ENCODE results near the gene GJD3.

Gene GJD3

DNA sequence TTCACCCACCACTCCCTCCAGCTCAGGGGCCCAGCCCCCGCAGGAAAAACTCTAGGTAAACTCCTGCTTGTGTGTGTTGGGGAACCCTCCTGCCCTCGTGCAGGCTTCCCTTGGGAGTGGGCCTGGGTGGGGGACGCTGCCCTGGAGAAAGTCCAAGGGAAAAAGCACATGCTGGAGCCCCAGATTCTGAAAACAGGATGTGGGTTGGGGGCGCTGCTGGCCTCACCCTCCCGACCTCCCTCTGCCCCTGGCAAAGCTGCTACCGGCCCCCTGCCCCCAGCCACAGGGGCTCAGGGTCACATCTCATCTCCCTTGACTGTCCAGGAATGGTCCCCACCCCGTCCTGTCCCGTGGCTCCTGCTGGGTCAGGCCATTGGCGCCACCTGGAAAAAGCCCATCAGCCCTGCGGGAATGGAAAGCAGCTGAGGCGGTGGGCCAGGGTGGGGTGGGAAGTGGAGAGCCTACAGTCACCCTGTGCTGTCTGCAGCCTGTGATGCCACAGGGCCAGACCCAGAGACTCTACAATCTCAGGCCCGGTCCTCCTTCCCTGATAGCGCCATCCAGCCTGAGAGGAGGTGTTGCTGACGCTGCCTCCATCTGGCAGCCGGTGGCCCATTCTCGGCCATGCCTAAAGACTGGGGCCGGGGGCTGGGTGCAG is 2.5 kb upstream of the GJD3 start:
- DNase-seq: no peak

DNA sequence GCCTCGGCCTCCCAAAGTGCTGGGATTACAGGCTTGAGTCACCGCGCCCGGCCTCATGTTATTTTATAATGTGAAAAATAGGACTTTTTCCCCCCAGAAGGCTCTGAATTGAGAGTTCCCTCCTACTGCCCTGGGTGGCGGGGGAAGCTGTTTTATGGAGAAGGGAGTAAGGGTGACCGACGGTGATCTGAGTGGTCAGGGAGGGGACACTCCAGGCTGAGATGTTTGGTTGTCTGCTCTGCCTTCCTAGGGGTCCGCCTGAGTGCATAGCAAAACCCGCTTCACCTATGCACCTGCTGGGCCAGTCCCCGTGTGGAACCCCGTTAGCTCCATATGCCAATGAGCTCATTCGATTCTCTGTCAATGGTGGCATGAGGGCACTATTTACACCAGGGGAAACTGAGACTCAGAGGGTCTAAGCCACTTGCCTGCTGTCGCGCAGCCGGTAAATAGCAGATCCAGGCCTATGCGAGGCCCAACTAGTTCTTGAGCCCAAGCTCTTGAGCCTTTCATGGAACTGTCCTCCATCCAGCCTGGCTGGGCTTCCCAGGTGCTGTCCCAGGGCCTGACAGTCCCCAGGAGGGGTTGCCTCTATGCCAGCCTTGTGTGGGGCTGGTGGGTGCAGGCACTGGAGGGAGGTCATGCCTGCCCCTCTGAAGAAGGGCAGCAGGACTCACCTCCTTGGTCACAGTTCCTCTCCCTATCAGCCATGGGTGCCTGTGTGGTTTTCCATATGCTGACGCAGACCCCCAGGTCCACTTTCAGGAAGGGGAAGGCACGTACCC is 1.7 kb upstream of the GJD3 start:
- no peak for DNase-seq

DNA sequence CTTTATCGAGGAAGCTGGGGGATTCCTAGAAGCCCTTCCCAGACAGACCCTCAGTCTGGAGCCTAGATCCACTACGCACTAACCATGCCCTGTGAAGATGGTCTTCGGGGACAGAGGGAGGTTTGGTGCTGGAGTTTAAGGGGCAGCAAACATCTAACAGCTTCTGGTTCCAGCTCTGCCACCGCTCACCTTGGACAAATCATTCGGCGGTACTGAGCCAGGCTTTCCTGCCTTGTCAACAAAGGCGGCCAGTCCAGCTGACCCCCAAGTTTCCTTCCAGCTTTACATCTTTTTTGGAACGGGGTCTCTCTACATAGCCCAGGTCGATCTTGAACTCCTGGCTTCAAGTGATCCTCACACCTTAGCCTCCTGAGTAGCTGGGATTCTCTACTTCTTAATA is 369 bp upstream of the GJD3 start:
- DNase-seq: no peak

DNA sequence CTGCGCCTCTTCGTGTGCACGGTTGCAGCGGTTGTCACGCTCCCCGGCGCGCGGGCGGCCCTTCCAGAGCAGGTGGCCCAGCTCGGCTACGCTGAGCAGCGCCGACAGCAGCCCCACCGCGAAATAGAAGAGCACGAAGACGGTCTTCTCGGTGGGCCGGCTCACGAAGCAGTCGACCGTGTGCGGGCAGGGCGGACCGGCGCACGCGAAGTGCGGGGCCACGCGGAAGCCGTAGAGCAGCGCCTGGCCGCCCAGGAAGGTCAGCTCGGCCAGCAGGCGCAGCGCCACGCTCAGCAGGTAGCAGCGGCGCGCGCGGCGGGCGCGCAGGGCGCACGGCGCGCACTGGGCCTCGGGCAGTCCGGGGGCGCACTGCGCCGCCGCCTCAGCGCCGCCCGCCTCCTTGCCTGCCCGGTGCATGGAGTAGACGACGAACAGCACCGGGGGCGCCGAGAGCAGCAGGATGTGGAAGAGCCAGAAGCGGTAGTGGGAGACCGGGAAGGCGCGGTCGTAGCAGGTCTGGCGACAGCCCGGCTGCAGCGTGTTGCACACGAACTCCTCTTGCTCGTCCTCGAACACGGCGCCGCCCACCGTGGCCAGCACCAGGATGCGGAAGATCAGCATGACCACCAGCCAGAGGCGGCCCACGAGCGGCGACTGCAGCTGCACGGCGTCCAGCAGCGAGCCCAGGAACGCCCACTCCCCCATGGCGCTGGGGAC is 1.3 kb downstream of the GJD3 start:
- DNase-seq: no peak

DNA sequence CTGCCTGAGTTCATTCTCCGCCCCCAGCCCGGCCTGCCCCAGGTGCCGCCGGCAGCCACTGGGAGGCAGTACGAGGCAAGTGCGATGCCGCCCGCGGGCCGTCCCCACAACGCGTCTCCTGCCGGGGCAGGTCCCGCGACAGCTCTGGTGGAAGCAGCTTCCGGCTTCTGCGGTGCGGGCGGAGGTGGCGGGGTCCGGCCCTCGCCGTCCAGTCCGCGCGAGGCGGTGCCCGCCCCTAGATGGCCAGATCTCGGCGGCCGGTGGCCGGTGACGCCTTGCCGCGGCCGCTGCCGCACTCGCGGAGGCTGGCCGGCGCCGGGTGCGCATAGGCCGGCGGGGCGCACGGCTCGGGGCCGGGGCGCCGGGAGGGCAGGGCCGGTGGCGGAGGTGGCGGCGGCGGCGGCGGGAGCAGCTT is 1.8 kb downstream of the GJD3 start:
- DNase-seq: peak; percentile 48

DNA sequence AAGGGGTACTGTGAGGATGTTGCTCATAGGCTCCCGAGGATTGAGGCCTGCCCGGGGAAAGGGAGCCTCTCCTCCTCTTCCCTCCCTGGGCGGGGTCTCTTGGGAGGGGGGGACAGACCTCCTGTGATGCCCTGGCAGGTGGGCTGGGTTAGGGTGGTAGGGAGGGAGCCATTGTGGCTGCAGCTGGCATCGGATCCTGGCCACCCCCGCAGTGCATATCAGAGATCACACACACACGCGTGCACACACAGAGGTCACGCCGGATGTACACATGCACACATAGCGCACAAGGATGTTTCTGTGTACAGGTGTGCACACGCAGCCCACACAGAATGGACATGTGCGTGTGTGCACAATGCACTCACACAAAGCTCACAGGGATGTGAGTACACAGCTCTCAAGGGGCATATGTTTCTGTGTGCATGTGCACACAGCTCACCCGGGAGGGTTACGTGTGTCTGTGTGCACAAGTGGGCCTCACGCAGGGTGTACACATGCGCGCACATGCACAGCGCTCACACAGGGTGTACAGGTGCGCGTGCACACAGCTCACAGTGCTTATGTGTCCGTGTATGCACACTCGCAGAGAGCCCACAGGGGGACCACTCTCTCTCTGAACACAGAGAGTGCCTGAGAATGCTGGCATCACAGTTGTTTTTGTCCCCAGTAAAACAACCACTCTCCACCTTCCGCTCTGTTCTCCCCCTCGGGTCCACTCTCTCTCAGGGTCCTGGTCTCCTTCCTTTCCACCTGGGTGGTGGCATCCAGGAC is 2.4 kb downstream of the GJD3 start:
- DNase-seq: no peak

DNA sequence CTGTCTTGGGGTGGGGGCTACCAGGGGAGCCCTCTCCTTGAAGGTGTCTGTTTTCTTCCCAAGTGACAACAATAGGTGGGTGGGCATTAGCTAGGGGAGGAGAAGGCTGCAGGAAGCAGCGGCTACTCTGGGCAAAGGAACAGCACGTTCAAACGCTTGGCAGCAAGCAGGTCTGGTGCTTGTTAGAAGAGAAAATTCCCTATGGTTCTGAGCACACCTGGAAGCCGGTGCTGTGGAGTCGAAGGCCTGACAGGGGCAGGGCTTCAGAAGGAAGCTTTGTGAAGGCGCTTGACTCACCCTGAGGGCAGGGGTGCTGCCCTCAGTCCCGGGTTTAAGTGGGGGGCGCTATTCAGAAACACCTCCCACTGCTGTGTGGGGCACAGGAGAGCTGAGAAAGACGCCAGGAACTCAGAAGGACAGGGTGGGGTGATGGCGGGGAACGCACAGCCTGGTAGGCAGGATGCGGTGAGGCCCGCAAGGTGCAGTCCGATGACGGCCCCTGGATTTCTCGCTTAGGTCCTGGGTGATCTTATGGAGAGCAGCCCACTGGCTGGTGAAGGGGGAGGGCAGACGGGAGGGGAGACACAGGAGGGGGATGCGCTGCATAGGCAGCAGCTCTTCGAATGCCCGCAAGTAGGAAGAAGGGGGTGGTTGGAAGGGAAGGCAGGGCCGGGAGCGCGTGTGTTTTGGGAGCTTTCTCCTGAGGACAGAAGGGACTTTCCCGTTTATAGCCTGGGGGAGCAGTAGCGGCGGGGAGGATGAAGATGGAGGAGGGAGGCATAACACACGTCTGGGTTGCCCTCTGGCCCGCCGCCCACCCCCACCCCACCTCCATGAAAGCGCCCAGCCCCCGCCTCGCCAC is 3.2 kb downstream of the GJD3 start:
- DNase-seq: no peak

DNA sequence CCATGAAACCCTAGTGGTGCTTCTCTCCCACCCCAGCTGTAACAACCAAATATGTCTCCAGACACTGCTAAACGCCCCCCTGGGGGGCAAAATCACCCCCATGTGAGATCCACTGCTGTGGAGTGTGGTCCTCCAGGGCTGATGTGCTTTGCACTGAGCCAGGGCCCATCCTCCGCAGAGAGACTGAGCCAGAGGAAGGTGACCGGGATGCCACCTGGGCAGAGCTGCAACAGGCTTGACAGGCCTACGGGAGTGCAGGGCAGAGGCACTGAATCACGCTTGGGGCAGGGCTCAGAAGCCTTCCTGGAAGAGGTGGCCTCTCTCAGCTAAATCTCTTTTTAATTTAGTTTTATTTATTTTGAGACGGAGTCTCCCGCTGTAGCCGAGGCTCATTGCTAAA is 4.4 kb downstream of the GJD3 start:
- DNase-seq: no peak

DNA sequence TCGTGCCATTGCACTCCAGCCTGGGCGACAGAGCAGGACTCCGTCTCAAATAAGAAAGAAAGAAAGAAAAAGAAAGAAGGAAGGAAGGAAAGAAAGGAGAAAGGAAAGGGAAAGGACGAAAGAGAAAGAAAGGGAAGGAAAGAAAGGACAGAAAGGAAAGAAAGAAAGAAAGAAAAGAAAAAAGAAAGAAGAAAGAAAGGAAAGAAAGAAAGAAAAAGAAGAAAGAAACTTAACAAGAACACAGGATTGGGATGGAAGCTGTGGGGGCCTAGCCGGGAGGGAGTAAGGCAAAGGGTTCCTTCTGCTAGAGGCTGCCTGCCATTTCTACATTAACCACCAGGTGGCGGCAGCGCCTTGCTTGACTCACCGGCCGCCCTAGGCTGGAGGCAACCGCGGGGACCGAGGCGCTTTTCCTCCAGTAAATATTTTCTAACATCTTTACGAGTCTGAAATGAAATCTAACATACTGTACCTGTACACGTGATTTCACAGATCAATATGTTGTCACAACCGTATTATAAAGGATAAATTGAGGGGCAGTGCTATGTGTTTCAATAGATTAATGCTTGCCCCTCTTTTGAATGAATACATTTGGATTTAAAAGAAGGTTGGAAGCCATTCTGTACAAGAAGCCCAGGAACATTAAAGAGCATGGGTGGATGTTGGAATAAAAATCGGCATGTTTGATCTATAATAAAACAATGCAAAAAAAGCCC is 6.1 kb downstream of the GJD3 start:
- peak; percentile 58 for DNase-seq

DNA sequence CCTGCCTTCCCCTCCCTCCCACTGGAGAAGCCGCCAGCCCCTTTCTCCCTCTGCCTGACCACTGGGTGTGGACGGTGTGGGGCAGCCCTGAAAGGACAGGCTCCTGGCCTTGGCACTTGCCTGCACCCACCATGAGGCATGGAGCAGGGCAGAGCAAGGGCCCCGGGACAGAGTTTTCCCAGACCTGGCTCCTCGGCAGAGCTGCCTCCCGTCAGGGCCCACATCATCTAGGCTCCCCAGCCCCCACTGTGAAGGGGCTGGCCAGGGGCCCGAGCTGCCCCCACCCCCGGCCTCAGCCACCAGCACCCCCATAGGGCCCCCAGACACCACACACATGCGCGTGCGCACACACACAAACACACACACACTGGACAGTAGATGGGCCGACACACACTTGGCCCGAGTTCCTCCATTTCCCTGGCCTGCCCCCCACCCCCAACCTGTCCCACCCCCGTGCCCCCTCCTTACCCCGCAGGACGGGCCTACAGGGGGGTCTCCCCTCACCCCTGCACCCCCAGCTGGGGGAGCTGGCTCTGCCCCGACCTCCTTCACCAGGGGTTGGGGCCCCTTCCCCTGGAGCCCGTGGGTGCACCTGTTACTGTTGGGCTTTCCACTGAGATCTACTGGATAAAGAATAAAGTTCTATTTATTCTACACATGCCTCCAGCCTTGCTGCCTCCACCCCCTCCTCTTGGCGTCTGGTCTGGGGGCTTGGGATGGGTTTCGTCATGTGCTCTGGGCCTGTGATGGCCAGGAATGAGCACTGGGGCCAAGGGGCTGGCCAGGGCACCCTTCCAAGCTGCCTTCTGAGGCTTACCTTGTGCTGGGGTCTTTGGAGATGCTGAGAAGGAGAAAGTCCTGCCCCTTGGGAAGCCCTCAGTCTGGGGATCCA is 7.3 kb downstream of the GJD3 start:
- DNase-seq: no peak

DNA sequence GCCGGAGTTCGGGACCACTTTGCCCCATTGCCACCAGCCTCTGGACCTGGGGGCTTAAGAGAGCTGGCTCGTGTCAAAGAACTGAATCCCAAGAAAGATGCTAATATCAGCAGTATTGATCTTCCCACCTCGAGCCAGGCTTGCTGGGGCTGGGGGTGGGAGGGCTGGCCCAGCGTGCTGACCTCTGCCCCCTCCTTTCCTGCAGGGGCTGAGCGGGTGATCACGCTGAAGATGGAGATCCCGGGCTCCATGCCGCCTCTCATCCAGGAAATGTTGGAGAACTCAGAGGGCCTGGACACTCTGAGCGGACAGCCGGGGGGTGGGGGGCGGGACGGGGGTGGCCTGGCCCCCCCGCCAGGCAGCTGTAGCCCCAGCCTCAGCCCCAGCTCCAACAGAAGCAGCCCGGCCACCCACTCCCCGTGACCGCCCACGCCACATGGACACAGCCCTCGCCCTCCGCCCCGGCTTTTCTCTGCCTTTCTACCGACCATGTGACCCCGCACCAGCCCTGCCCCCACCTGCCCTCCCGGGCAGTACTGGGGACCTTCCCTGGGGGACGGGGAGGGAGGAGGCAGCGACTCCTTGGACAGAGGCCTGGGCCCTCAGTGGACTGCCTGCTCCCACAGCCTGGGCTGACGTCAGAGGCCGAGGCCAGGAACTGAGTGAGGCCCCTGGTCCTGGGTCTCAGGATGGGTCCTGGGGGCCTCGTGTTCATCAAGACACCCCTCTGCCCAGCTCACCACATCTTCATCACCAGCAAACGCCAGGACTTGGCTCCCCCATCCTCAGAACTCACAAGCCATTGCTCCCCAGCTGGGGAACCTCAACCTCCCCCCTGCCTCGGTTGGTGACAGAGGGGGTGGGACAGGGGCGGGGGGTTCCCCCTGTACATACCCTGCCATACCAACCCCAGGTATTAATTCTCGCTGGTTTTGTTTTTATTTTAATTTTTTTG is 8.5 kb downstream of the GJD3 start:
- DNase-seq: no peak

DNA sequence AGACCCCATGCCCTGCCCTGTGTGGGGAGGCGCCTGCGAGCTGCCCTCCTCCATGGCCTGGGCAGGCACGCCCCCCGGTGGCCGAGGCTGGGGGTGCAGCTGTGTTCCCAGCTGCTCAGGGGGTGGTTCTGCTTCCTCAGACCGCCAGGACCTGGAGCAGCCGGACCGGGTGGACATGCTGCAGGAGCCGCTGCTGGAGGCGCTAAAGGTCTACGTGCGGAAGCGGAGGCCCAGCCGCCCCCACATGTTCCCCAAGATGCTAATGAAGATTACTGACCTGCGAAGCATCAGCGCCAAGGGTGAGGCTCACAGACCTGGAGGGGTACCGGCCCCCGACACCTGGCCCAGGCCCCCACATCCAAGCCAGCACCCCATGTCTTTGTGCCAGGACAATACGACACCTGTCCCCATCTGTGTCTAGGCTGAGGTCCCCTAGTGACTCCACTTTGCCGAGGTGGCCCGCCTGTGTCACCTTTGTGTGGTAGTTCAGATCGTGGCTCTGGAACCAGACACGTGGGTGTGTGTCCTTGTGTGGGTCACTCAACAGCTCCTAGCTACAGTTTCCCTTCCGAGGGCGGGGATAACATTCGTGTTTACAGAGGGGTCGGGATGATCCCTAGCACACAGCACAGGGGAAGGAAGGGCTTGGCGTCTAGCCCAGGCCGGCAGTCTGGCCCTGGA is 9.3 kb downstream of the GJD3 start:
- DNase-seq: no peak

DNA sequence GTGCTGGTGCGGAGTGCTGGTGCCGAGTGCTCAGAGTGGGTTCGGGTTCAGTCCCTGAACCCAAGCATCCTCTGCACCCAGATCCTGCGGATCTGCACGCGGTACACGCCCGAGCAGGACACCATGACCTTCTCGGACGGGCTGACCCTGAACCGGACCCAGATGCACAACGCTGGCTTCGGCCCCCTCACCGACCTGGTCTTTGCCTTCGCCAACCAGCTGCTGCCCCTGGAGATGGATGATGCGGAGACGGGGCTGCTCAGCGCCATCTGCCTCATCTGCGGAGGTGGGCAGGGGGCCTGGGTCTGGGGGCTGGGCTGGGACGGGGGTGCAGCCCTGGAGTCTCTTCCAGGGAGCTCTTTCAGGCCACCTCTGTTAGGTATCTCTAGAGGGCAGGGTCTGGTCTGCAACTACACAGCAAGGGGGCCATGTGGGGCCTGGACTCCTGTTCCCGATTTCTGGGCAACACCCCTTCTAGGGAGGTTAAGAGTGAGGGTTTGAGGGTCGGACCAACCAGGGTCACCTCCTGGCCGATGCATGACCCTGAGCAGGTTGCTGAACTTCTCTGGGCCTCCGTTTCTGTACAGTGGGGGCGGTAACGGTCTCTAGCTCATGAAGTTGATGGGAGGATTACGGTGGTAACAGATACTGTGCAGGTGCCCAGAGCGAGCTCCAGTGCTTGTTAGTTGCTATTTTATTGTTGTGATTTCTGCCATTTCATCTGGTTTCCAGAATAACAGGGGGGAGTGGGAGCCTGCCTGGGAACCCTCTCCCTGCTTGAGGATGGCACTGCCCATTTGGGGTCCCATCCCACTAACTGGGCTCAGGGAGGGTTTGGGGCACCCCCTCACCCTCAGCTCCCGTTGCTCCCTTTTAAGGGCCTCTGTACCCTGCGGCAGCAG is 10.1 kb downstream of the GJD3 start:
- no peak for DNase-seq

DNA sequence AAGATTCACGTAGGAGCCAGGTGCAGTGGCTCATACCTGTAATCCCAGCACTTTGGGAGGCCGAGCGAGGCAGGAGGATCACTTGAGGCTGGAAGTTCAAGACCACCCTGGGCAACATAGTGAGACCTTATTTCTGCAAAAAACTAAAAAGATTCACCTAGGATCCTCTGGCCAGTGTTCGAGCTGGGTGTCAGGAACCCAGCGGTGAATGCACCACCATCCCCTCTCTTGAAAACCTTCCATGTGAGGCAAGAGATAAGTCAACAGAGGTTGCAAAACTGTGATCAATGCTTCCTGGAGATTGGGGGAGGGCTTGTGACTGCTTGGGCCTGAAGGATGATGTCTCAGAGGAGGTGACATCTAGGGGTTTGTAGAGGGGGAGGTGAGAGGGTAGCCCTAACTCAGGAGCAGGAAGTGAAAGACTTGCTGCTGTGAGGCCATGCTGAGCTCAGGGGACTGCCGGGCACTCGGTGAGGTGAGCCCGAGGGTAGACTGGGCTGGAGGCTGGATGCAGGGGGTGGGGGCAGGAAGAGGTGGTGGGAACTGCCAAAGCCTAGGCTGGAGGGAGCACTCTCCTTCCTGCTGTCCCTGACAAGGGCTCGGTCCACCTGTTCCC is 11.7 kb downstream of the GJD3 start:
- DNase-seq: no peak

DNA sequence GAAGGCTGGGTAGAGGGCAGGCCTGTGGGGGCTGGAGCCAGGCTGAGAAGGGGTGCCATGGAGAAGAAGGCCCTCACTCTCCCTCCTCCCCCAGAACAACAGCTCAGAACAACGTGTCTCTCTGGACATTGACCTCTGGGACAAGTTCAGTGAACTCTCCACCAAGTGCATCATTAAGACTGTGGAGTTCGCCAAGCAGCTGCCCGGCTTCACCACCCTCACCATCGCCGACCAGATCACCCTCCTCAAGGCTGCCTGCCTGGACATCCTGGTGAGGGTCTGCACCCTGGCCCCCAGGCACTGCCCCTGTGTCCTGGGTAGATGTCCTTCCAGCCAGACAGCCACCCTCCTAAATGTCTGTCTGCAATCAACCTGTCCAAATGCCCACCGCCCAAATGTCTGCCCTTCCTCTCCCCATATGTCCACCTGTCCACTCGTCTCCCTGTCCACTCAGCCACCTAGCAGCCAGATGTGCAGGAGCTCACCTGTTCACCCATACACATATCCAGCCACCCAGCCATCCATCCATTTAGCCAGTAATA is 12.2 kb downstream of the GJD3 start:
- DNase-seq: no peak

DNA sequence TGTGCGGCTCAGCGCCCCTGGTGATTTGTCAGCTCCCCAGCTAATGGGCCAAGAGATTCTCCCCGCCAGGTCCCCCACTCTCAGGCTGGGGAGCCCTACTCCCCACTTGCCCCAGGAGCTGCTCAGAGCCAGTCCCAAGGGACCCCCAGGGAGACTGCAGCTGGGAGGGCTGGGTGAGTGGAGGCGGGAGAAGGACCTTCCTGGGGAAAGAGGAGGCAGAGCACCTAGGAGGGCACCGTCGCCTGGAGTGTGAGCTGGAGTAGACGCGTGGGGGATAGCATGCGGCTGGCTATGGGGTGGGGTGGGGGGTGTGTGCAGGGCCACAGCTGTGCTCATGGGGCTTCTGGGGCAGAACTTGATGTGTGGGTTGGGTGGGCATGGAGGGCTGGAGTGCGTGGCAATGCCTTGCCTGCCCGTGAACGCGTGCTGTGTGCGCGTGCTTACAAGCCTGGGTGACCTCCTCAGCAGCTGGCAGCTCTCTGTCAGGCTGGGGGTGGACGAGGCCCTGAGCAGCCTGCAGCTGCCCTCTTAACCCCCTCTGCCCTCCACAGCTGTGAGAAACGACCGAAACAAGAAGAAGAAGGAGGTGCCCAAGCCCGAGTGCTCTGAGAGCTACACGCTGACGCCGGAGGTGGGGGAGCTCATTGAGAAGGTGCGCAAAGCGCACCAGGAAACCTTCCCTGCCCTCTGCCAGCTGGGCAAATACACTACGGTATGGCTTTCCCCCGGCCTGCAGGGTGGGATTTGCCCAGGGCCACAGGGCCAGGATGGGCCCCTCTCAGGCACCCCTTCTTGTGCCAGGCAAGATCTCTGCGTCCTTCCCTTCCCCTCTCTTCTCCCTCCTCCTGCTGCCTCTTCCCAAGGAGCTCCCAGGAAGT is 12.9 kb downstream of the GJD3 start:
- peak; percentile 24 for DNase-seq
